HG03066 (cell line): ENCODE results near the gene MOCOS.
A peak's percentile ranks its signal among the peaks of the same experiment; 100 is the strongest.

Source experiments
- ATAC-seq: cut with Tn5 transposase; IDR thresholded peaks from one replicate; pipeline ENCODE4 v1.9.1; 2021; ENCODE audit warnings: low read depth; ENCODE audit not compliant: unreplicated experiment

MOCOS gene

DNA sequence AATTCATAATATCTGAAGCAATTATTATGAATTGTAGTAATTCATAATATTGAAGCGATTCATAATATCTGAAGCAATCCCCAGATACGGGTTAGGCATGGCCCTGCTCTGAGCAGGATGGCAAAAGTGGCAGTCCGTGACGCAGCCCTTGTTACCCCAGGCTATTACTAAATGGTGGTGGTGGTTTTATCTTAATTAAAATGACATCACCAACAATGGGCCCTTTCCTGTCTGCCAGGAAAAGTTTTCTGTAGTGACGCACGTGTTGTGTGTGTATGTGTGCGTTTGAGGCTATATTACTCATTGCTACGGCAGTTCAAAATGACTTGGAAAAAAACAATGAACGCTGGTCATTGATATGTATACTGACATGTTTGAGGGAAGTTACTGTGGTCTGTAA lies 10.6 kb upstream of the MOCOS start:
- no peak for ATAC-seq

- ATAC-seq = no peak
Measured at GRCh38 chr18:36177913-36178312, 9.4 kb upstream of the MOCOS start.

DNA sequence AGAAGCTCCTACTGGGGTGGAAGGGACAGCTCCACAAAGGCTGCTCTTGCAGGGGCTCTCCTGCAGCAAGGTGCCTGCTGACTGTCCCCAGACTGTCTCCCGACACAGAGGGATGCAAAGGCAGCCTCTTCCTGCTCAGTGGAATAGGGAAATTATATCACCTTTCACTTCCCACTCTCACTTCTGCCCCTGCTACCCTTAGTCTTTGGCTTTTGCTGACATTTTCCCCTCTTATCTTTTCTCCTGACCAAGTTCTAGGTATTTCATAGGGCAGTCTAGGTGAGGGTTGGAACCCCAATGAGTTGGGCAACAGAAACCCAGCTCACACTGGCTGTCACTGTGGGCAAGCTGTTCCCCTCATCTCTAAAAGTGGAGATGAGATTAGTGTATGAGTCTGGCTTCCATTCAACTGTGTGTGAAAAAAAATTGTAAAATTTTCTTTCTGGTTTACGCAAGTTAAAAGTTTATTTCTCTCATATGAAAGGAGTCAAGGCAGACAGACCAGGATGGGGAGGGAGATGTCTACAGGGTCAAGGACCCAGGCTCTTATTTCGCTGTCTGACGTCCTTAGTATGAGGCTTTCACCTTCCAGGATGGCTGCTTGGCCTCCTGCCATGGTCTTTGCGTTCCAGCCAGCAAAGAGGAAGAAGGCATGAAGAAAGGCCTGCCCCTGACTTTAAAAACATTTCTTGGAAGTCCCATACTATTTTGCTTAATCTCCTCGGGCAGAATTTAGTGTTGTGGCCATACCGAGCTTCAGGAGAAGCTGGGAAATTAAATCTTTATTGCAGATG lies 7.5 kb upstream of the MOCOS start:
- no peak for ATAC-seq

DNA sequence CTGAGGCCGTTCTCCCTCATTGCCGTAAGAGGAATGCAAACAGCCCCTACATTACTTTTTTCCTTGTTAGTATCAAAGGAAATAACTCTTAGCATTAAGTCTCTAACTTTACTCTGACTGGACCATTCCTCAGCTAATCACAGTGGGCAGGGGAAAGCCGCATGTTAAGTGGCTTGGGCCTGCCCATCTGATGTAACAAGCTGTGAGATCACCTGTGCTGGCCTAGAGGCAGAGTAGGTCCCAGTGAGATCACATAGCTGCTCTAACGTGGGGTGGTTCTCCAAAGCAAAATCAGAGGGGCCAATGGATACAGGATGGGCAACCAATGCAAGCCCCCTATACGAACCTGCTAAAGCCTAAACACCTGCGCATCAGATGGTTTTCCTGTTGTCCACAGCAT lies 5.9 kb upstream of the MOCOS start:
- ATAC-seq = no peak

DNA sequence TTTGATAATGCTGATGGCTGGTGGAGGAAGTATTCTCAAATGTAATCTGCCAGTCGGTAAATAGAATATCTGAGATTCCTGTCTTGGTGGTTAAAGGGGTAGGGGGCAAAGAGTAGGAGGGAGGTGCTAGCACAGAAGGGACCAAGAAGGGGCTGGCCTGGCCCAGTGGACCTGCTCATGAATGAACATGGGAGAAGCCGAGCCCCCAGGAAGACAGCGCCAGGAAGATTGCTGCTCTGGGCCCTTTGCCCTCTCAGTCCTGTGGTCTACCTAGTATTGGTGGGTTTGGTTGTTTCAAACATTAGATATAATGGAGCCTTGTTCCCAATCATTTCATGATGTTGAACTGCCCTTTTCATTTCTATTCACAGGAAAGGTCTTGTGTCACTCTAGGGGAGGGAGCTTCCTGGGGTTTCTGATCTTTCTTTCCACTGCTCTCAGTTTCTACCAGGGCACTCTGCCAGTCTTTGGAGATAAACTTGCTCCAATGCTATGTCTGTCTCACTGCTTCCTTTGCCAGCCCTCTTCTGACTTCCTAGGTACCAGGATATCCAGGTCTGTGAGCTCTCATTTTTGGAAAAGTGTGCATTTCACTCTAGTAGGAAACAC lies 5.3 kb upstream of the MOCOS start:
- ATAC-seq = no peak

DNA sequence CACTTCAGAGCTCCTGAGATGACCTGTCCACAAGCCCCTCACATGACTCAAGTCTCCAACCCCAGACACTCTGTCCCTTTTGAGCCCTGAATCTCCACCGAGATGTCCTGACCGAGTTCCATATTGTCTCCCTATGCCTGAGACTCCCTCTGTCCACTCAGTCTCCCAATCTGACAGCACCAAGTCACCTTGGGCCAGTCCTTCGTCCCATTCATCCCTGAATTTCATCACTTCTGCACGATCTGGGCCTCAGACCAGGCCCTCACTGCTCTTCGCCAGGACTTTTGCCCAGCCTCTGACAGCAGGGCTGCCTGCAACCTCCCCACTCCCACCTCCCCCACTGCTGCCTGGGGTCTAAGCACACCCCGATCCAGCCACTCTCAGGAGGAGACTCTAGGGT lies 4.3 kb upstream of the MOCOS start:
- no peak for ATAC-seq

- no peak for ATAC-seq
Measured at GRCh38 chr18:36183987-36184386, 3.3 kb upstream of the MOCOS start.

DNA sequence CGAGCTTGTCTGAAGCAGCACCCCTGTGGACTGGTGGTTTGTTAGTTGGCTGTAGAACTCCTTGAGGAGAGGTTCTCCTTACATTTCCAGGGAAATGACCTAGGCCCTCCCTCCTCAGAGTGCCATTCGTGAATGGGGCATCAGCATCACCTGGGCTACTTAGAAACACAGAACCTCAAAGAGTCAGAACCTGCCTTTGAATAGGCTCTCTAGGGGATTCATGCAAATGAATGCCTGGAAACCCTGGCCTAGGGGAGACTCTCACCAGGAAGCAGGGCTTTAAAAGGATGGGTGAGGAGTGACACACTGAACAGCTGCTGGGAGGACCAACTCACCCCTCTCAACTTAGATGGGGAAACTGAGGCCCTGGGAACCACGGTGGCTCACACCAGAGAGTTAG lies 2.1 kb upstream of the MOCOS start:
- no peak for ATAC-seq

DNA sequence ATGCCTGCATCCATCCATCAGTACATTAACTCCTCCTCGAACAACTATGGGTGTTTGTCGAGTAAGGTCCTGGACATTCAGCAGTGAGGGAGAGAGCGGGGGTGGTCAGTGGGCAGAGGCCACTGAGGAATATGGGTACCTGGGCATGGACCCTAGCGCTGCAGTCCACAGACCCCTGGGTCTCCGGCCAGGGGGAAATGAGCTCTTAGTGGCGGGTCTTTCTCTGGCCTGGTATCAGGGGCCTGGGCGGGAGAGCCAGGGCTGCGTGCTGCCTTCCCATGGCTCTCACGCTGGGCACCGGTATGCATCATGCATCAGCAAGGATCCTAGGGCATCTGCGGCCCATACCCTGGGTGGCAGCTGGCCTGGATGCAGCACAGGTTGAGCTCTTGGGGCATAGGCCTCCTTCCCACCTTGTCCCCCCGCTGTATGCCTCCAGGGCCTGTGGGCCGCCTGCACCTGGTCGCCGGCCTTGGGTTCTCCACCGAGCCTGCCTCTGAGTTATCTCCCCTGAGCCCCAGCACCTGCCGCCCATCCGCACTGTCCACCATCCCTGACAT lies 1.3 kb upstream of the MOCOS start:
- no peak for ATAC-seq

DNA sequence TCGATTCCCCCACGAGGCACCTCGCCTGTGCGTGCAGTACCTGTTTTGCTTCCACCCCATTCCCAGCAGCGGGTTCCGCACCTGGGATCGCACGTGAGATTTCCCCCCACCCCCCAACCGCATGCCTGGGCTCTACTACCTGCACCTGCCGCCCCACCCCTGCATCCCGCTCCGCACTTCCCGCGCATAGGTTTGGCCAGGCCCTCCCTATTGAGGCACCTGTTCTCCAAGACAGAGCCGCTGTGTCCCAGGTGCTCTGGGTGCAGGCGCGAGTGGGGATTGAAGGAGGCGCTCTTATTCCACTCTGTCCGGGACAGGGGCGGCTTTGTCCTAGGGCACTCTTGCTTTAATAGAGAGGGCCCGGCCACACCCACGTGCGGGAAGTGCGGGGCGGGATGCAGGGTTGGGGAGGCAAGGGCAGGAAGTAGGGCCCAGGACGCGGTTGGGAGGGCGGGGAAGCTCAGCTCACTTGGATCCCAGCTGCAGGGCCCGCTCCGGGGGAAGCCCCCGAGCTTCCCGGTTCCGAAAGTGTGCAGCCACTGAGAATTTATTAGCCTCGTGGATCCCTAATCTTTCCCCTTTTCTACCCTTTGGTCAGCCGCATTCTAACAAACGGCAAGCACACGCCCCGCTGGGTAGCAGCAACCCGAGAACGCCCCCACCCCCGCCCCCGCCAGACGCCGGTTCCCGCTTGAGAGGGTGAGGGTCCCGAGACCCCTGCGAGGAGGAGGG lies 670 bp upstream of the MOCOS start:
- ATAC-seq = peak; percentile 11

DNA sequence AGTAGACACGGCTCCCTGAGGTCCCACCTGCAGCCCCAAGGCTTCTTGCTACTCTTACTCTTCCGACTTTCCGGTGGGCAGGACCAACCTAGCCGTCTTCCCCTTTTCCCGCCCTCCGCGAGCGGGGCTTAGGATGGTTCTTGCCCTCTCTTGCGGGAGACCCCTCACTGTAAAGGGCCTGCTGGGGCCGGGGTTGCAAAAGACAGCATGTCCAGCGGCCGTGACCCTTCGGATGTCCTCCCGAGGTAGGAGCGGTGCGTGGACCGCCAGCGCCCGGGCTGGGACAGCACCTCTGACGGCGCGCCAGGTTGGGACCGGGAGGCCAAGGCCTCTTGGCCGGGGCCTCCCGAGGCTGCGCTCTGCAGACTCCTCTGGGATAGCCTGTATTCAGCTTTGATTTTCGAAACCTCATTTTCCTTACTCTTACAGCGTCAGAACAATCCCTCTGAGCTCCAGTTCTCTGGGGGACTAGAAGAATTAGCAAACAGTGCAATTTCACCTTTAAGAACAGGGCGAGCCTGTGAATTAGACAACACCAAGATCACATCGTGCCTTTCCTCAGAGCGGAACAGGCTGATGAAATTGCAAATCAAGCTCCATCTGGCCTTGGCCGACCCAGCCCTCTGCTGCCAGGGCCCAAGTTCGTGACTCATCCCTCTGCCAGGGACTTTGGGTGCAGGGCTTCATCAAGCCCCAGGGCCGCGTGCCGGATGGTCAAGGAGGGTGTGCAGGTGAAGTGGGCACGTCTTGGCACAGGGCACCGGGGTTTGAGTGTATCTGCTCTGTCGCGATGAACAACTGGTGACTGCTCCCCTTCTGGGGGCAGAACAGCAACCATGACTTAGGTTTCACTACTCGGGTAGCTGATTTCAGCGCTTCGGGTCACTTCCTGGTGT lies 777 bp downstream of the MOCOS start:
- no peak for ATAC-seq

DNA sequence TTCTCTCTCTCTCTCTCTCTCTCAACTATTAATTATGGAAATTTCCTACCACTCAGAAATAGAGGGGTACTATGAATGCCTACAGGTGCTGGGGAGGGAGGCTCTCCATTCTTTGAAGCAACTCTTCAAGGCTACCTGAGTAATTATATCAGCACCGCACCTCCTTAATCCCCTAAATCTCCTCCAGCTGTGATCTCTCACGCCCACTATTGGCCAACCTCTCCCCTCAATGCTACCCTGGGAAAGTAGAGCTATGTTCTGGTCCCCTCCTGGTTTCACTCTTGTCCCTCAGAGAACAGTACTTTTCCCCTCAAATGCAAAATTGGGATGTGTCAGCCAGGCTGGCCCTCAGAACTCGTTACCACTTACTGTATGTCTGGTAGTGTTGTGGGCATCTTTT lies 1.6 kb downstream of the MOCOS start:
- no peak for ATAC-seq

GRCh38 chr18:36189486-36189885 lies 2.2 kb downstream of the MOCOS start:
- ATAC-seq = no peak

- ATAC-seq = no peak
Measured at GRCh38 chr18:36191286-36191685, 4.0 kb downstream of the MOCOS start.

DNA sequence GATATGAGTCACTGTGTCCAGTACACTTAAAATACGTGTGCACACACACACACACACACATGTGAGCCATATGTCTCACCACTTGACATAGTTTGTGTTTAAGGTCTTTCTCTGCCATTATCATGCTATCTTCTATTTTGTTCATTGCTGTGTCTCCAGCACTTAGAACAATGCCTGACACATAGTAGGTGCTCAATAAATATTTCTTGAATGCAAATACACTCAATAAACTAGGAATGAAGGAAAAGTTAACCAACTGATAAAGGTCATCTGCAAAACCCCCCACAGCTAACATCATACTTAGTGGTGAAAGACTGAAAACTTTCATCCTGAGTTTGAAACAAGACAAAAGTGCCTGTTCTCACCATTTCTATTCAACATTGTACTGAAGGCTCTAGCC lies 4.4 kb downstream of the MOCOS start:
- no peak for ATAC-seq

- ATAC-seq = no peak
Measured at GRCh38 chr18:36194600-36195315, 7.5 kb downstream of the MOCOS start.

DNA sequence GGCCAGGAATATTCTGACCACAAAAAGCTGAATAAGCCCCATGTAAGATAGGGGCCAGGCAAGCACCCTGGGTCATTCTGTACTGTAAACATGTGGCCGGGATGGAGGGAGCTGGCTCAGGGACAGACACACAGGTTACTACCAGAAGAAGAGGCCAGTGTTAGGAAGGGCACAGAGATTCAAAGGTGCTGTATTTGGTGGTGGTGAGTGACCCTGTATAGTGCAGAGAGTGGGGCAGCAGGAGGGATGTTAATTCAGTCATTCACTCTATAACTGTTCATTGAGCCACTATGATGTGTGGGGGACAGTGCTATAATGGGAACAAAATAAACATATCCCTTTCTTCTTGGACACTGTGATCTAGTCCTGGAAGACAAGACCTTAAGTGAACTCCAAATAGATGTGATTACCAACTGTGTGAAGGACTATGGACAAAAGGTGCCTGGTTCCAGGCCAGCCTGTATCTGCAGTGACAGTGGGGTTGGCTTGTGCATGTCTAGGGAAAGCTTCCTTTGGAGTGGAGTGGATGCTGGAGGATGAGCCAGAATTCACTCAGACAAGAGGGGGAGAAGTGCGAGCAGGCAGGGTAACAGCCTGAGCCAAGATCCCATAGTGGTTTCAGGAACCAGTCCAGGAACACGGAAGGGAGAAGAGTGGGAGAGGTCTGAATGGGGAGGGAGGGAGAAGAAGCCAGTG lies 8.3 kb downstream of the MOCOS start:
- no peak for ATAC-seq

DNA sequence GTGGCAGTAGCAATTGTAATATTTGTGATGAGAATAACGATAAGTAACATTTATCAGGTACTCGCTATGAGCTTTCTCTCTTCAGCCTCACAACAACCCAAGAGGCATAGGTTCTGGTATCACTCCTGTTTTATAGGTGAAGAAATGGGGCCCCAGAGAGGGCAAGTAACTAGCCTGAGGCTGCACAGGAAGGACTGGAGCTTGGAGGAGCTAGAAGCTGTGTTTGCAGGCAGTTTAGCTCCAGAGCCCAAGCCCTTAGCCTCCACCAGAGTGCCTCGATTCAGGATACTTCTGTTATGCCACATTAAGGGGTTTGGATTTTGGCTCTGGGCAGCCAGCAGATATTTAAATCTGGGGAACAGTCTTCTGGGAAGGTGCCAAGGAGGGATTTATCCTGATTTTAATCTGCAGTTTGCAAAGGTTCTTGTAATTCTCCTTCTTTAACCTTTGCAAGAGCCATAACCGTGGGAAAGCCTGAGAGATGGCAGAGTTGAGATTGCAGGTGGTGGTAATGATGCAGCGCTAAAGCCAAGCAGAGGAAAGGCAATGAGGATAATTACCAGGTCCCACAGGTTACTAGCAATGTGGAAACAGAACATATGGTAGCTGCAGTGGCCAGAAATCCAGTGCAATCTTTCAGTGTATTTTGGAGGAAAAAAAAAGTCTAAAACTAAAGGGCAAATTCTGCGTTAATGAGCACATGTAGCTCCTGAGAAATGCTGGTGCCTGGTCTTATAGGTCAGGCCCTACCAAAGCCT lies 9.1 kb downstream of the MOCOS start:
- no peak for ATAC-seq
